ENCODE results near the gene EPSTI1.

Gene EPSTI1

GRCh38 chr13:42970824-42971690, 21.0 kb downstream of the EPSTI1 start:
- peak; percentile 63 for DNase-seq

GRCh38 chr13:42969565-42970172, 22.4 kb downstream of the EPSTI1 start:
- peak; percentile 73 for DNase-seq

DNA sequence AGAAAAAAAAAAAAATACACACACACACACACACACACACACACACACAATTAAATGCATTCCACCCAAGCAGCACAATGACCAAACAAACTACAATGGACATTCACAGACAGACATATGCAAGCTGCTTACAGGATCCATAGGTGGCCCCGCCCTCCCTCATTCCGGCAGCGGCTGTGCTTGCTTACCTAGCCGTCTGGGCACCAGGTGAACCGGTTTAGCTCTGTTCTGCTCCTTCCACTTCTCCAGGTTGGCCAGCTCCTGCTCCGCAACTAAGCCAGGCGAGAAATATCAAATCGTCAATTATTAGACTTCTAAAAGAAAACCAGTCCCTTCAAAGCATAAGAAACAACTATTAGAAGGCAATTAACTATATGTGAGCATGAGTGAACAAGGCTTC, 23.1 kb downstream of the EPSTI1 start:
- DNase-seq = no peak

GRCh38 chr13:42967660-42968059, 24.4 kb downstream of the EPSTI1 start:
- no peak for DNase-seq

GRCh38 chr13:42965281-42965680, 26.8 kb downstream of the EPSTI1 start:
- DNase-seq = no peak

GRCh38 chr13:42964761-42965161, 27.3 kb downstream of the EPSTI1 start:
- peak; percentile 78 for DNase-seq

DNA sequence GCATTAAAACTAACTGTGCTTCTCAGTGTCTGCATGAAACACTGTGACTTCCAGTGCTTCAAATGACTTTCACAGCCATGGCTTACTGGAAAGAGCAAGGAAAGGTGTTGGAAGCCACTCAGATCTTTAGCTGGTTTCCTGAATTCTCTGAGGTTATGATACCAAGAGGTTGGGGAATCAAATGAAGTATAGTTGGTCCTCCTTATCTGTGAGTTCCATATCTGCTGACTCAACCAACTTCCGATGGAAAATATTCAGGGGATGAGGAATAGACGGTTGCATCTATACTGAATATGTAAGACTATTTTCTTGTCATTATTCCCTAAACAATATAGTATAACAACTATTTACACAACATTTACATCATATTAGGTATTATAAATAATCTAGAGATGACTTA, 32.4 kb downstream of the EPSTI1 start:
- DNase-seq = no peak

DNA sequence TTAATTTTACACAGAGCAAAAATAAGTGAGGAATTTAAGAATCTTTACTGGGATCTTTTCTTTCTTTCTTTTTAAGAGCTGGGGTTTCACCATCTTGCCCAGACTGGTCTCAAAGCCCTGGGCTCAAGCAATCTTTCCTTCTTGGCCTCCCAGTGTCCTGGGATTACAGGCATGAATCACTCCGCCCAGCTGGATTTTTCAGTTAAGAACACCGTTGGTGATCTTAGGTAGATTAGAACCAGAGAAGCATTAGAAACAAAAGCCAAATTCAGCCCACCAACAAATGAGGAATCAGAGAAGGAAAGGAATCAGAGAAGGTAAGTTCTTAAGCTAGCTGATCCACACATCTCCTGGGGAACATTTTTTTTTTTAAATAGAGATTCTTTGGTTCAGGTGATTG, 34.2 kb downstream of the EPSTI1 start:
- no peak for DNase-seq

DNA sequence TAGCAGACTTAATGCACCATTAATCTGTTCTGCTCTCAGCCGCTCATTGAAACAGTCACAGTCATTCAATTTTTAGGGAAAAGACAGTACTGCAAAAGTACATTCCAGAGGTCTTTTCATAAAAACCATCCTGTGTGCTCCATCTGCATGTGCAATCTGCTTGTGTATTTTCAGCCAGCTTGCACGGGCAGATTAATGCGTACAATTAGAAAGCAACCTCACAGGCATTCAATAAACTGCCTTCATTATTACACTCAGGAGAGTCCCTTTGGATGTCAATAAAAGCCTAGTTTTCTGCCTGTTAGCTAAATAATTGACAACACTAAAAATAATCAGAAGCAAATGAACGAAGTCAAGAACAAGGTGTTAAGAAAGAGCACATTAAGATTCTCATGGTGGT, 41.9 kb downstream of the EPSTI1 start:
- DNase-seq = no peak

GRCh38 chr13:42947925-42948324, 44.1 kb downstream of the EPSTI1 start:
- no peak for DNase-seq

- peak; percentile 35 for DNase-seq
Measured at GRCh38 chr13:42946927-42947326, 45.1 kb downstream of the EPSTI1 start.

GRCh38 chr13:42929886-42930535, 62.0 kb downstream of the EPSTI1 start:
- DNase-seq = no peak

GRCh38 chr13:42926555-42926954, 65.5 kb downstream of the EPSTI1 start:
- DNase-seq = peak; percentile 40

GRCh38 chr13:42926043-42926442, 66.0 kb downstream of the EPSTI1 start:
- DNase-seq = no peak

GRCh38 chr13:42925626-42926025, 66.4 kb downstream of the EPSTI1 start:
- DNase-seq = no peak

- DNase-seq = no peak
Measured at GRCh38 chr13:42924344-42924743, 67.7 kb downstream of the EPSTI1 start.

DNA sequence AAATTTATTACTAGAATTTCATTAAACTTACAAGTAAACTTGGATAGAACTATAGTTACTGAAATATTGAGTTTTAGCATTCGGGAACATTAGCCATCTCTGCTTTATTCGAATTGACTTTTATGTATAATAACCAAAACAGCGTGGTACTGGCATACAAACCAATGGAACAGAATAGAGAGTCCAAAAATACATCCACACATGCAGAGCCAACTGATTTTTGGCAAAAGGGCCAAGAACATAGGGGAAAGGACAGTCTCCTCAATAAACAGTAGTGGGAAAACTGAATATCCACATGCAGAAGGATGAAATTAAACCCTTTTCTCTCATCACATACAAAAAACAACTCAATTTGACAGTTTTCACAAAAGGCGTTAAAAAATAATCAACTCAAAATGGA, 84.3 kb downstream of the EPSTI1 start:
- DNase-seq = no peak

- no peak for DNase-seq
Measured at GRCh38 chr13:42906257-42906656, 85.8 kb downstream of the EPSTI1 start.

GRCh38 chr13:42905579-42905978, 86.5 kb downstream of the EPSTI1 start:
- no peak for DNase-seq

- DNase-seq = no peak
Measured at GRCh38 chr13:42899266-42899665, 92.8 kb downstream of the EPSTI1 start.

DNA sequence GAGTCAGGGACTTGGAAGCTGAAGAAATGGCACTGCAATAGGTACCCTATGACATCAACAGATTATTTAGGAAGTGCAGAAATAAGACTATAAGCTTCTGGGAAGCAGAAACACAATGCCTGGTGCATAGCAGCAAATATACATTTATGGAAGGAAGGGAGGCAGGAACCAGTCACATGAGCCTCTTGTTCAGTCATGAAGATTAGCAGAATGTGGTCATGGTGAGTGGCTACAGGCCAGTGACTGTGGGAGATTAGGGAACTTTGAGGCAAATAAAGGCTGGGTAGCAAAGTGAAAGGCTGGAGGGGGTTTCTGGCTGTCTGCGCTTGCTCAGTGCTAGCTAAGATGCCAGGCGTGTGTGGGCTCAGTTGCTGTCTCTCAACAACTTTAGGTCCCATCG, 96.3 kb downstream of the EPSTI1 start:
- DNase-seq = no peak

- peak; percentile 70 for DNase-seq
Measured at GRCh38 chr13:42894765-42895243, 97.2 kb downstream of the EPSTI1 start.

DNA sequence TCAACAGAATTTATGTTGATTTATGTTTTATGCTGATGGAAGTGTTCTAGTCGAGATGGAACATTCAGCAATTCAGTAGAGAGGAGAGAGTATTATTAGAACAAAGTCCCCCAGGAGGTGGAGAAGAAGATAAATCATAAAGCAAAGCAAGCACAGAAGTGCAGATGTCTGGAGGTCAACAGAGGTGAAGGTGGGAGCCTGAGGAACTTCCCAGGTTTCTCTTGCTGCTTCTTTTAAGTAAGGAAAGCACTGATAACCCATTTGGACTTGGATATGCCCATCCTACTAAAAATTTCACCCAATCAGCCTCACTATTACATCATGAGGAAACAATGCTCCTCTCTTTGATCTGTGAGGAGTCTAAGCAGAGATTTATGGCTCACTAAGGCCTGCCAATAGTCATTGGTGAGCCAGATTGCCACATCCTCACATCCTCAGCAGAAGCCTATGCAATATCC, 98.8 kb downstream of the EPSTI1 start:
- peak; percentile 88 for DNase-seq

GRCh38 chr13:42892760-42893159, 99.3 kb downstream of the EPSTI1 start:
- DNase-seq = peak; percentile 73

Data from fibroblast of skin of right biceps (primary cell).